NCI-H510A (cell line): ENCODE measurements around the gene MRPS7.

Experiments
- DNase-seq: peaks from one replicate; lab custom pipeline; 2025; lab: John Stamatoyannopoulos, UW

The MRPS7 gene

GRCh38 chr17:75308732-75309629, 47.3 kb downstream of the MRPS7 start:
- DNase-seq: no peak

GRCh38 chr17:75313941-75314551, 52.4 kb downstream of the MRPS7 start:
- DNase-seq: no peak

GRCh38 chr17:75315541-75316243, 54.0 kb downstream of the MRPS7 start:
- no peak for DNase-seq
